Liver (tissue), 3 donors: ENCODE results near the gene P2RY8.
"Not testable (repeated sequence)": the region's sequence is repeated elsewhere in the genome, so short reads cannot be mapped to it uniquely, and the experiment has no call there.

Experiments used
- EGR1 ChIP-seq, 2 donors: IDR thresholded peaks; 2 replicates each; pipeline ENCODE4 v1.6.1; 2016 to 2018; ENCODE audit warnings: antibody characterized with exemption in 2 of 2, low read depth in 2 of 2
- FOXA1 ChIP-seq: IDR thresholded peaks from 2 replicates; pipeline ENCODE4 v1.6.1; 2016; ENCODE audit warnings: antibody characterized with exemption
- MAX ChIP-seq: IDR thresholded peaks from 2 replicates; pipeline ENCODE4 v1.6.1; 2016; ENCODE audit warnings: antibody characterized with exemption
- RAD21 ChIP-seq, 2 donors: IDR thresholded peaks; 2 replicates each; pipeline ENCODE4 v1.6.1; 2016; ENCODE audit warnings: antibody characterized with exemption in 2 of 2, mild to moderate bottlenecking in 2 of 2
- TAF1 ChIP-seq: conservative IDR thresholded peaks from 2 replicates; pipeline ENCODE4 v1.6.1; 2016; ENCODE audit warnings: antibody characterized with exemption, mild to moderate bottlenecking
- TF ChIP-seq, protein P1 (sequence below): fragments of 150-350 bp; IDR thresholded peaks from 2 replicates; pipeline ENCODE4 v1.5.1; 2017; ENCODE audit warnings: improper control_type of control experiment, low read depth, low read length; ENCODE audit not compliant: missing input control
- TF ChIP-seq, protein P2 (sequence below): IDR thresholded peaks from 2 replicates; pipeline ENCODE4 v1.6.1; 2016; ENCODE audit warnings: antibody characterized with exemption
- TF ChIP-seq, protein P3 (sequence below): IDR thresholded peaks from 2 replicates; pipeline ENCODE4 v1.6.1; 2016; ENCODE audit warnings: antibody characterized with exemption
- donor health status: healthy.
- donor health status: healthy.

- not testable (repeated sequence) for TF ChIP-seq TAF1; FOXA1; EGR1 (IDR thresholded peaks at IDR 0.05; ENCODE audit: low read depth in 2 of 2); RAD21 (IDR thresholded peaks at IDR 0.05); MAX
- TF ChIP-seq, protein P1, sequence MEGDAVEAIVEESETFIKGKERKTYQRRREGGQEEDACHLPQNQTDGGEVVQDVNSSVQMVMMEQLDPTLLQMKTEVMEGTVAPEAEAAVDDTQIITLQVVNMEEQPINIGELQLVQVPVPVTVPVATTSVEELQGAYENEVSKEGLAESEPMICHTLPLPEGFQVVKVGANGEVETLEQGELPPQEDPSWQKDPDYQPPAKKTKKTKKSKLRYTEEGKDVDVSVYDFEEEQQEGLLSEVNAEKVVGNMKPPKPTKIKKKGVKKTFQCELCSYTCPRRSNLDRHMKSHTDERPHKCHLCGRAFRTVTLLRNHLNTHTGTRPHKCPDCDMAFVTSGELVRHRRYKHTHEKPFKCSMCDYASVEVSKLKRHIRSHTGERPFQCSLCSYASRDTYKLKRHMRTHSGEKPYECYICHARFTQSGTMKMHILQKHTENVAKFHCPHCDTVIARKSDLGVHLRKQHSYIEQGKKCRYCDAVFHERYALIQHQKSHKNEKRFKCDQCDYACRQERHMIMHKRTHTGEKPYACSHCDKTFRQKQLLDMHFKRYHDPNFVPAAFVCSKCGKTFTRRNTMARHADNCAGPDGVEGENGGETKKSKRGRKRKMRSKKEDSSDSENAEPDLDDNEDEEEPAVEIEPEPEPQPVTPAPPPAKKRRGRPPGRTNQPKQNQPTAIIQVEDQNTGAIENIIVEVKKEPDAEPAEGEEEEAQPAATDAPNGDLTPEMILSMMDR = not testable (repeated sequence)
- TF ChIP-seq, protein P2, sequence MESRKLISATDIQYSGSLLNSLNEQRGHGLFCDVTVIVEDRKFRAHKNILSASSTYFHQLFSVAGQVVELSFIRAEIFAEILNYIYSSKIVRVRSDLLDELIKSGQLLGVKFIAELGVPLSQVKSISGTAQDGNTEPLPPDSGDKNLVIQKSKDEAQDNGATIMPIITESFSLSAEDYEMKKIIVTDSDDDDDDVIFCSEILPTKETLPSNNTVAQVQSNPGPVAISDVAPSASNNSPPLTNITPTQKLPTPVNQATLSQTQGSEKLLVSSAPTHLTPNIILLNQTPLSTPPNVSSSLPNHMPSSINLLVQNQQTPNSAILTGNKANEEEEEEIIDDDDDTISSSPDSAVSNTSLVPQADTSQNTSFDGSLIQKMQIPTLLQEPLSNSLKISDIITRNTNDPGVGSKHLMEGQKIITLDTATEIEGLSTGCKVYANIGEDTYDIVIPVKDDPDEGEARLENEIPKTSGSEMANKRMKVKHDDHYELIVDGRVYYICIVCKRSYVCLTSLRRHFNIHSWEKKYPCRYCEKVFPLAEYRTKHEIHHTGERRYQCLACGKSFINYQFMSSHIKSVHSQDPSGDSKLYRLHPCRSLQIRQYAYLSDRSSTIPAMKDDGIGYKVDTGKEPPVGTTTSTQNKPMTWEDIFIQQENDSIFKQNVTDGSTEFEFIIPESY = not testable (repeated sequence)
- TF ChIP-seq, protein P3, sequence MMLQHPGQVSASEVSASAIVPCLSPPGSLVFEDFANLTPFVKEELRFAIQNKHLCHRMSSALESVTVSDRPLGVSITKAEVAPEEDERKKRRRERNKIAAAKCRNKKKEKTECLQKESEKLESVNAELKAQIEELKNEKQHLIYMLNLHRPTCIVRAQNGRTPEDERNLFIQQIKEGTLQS = not testable (repeated sequence)
These were observed 88.9 kb downstream of the P2RY8 start for GRCh38 chrX:1447969-1448572.
